Endothelial cell of umbilical vein (primary cell): Measurements from ENCODE around the gene RAP2A. TPM values are rescaled to one million over a fixed set of nuclear protein-coding genes. Genes with fewer than 3 reads are reported as not detected.

ENCODE experiments used
- BruUV-seq: library from RNA; stranded (reverse); fragments of 400-500 nt; replicated peaks from 2 replicates; lab custom pipeline; 2021; lab: Mats Ljungman, UMichigan
- CTCF ChIA-PET: fragments of 300-600, 350-600 bp; sonication (Branson Sonifier 250); formaldehyde crosslinking; loops from one replicate; lab custom pipeline; 2021; ENCODE audit warnings: antibody characterized with exemption, inconsistent platforms; lab: Charles Lee
- POLR2A ChIA-PET: fragments of 300-600, 350-600 bp; sonication (Branson Sonifier 250); formaldehyde crosslinking; loops from one replicate; lab custom pipeline; 2021; ENCODE audit warnings: antibody characterized with exemption, inconsistent platforms; lab: Charles Lee
- DNase-seq: peaks from one replicate; pipeline ENCODE4 v3.0.0-alpha.2; 2011; ENCODE audit warnings: low read depth, low spot score
- FAIRE-seq: peaks from 2 replicates; lab custom pipeline; 2011; peaks lifted over from hg19 to GRCh38; lab: Jason Lieb, UNC
- H2AFZ ChIP-seq: 2 replicates; pipeline ENCODE4 v1.6.0; 2012; ENCODE audit warnings: low read depth, low read length, control low read depth, inconsistent platforms
- H3K27ac ChIP-seq: 2 replicates; pipeline ENCODE4 v1.5.1; 2011; ENCODE audit warnings: low read depth, mild to moderate bottlenecking, control low read depth, low read length, moderate library complexity; ENCODE audit not compliant: insufficient read depth
- H3K27me3 ChIP-seq, 2 experiments: 2 replicates each; pipeline versions ENCODE4 v1.6.0 to v1.6.1; 2011; ENCODE audit warnings: low read length in 2 of 2, mixed read lengths in 1 of 2; ENCODE audit not compliant: control insufficient read depth in 2 of 2, insufficient read depth in 2 of 2
- H3K36me3 ChIP-seq, 2 experiments: 2 replicates in 1 of 2; 3 replicates in 1 of 2; pipeline ENCODE4 v1.5.1; 2011; ENCODE audit warnings: low read length in 2 of 2, mild to moderate bottlenecking in 1 of 2, moderate library complexity in 1 of 2; ENCODE audit not compliant: control insufficient read depth in 2 of 2, insufficient read depth in 2 of 2; ENCODE audit errors: extremely low read depth in 1 of 2
- H3K4me1 ChIP-seq: 3 replicates; pipeline ENCODE4 v1.5.1; 2011; ENCODE audit warnings: mild to moderate bottlenecking, low read length; ENCODE audit not compliant: control insufficient read depth, insufficient read depth; ENCODE audit errors: extremely low read depth
- H3K4me2 ChIP-seq: 2 replicates; pipeline ENCODE4 v1.6.1; 2011; ENCODE audit warnings: low read length, control low read depth, mixed read lengths; ENCODE audit not compliant: insufficient read depth
- H3K4me3 ChIP-seq, 3 experiments: fragments of 200-600 bp in 1 of 3; sonication (generic), shearing (Covaris generic) in 1 of 3; replicated peaks in 1 of 3; 2 replicates each; pipeline ENCODE4 v1.5.1; 2011 to 2016; ENCODE audit warnings: control low read depth in 3 of 3, low read length in 3 of 3, mild to moderate bottlenecking in 2 of 3, inconsistent platforms in 1 of 3, low read depth in 1 of 3, moderate library complexity in 1 of 3; ENCODE audit not compliant: insufficient read depth in 1 of 3
- H3K79me2 ChIP-seq: 2 replicates; pipeline ENCODE4 v1.6.0; 2012; ENCODE audit warnings: low read length, inconsistent platforms; ENCODE audit not compliant: control insufficient read depth, insufficient read depth
- H3K9ac ChIP-seq: replicated peaks from 2 replicates; pipeline ENCODE3; 2011; ENCODE audit warnings: low read length, control low read depth; ENCODE audit not compliant: insufficient read depth; ENCODE audit errors: extremely low read depth
- H3K9me1 ChIP-seq: replicated peaks from 3 replicates; pipeline ENCODE4 v1.6.0; 2011; ENCODE audit warnings: mild to moderate bottlenecking, low read length; ENCODE audit not compliant: control insufficient read depth, insufficient read depth; ENCODE audit errors: extremely low read depth
- H3K9me3 ChIP-seq: replicated peaks from 2 replicates; pipeline ENCODE4 v1.5.1; 2012; ENCODE audit warnings: low read length, inconsistent platforms; ENCODE audit not compliant: control insufficient read depth, insufficient read depth
- H4K20me1 ChIP-seq: replicated peaks from 2 replicates; pipeline ENCODE3; 2011; ENCODE audit warnings: mild to moderate bottlenecking, low read length; ENCODE audit not compliant: control insufficient read depth, insufficient read depth; ENCODE audit errors: extremely low read depth
- EZH2 ChIP-seq: IDR thresholded peaks from 2 replicates; pipeline ENCODE4 v1.6.1; 2012; ENCODE audit warnings: borderline replicate concordance, low read depth, mild to moderate bottlenecking, moderate library complexity, low read length, inconsistent platforms; ENCODE audit not compliant: severe bottlenecking
- FOS ChIP-seq: IDR thresholded peaks from 2 replicates; pipeline ENCODE4 v1.6.1; 2011; ENCODE audit warnings: mild to moderate bottlenecking, low read length, moderate library complexity, borderline replicate concordance; ENCODE audit not compliant: insufficient read depth
- GATA2 ChIP-seq: IDR thresholded peaks from 2 replicates; pipeline ENCODE4 v1.7.0; 2011; ENCODE audit warnings: low read depth, mild to moderate bottlenecking, moderate library complexity, mixed read lengths, low read length; ENCODE audit not compliant: insufficient read length, insufficient read depth
- JUN ChIP-seq: IDR thresholded peaks from 2 replicates; pipeline ENCODE4 v1.6.1; 2011; ENCODE audit warnings: borderline replicate concordance, low read depth; ENCODE audit not compliant: insufficient read length, insufficient read depth
- MYC ChIP-seq: IDR thresholded peaks from one replicate; pipeline ENCODE4 v1.6.1; 2011; ENCODE audit warnings: mild to moderate bottlenecking, low read depth, low read length
- POLR2A ChIP-seq: IDR thresholded peaks from 2 replicates; pipeline ENCODE4 v1.6.1; 2012; ENCODE audit warnings: low read depth, mild to moderate bottlenecking, control low read depth, low read length
- POLR2AphosphoS5 ChIP-seq: IDR thresholded peaks from 2 replicates; pipeline ENCODE4 v1.6.1; 2012; ENCODE audit warnings: low read depth, mild to moderate bottlenecking, control low read depth, low read length, moderate library complexity; ENCODE audit not compliant: insufficient read depth
- dilution Hi-C: fragments of 300-500 bp; cut with MboI; formaldehyde crosslinking; loops from one replicate; pipeline ENCODE4 v1.15.0; 2019; ENCODE audit warnings: low sequenced_read_pairs; ENCODE audit not compliant: extremely low pct_ligation_motif_present
- intact Hi-C: fragments of 100-400 bp; cut with micrococcal nuclease; formaldehyde crosslinking; loops from one replicate; pipeline ENCODE4 v1.10.0; 2022
- polyA plus RNA-seq, 4 experiments: library from polyadenylated mRNA; depleted of rRNA in 3 of 4; stranded (reverse) in 3 of 4; unstranded in 1 of 4; fragments of >200 nt; gene quantifications; 2 replicates each; pipeline versions ENCODE4 v1.2.1 to v1.2.3, GENCODE V29; 2011 to 2012; ENCODE audit warnings: missing spikeins in 1 of 4
- total RNA-seq: library from RNA; stranded (reverse); gene quantifications from 2 replicates; pipeline ENCODE4 v1.2.3, GENCODE V29; 2021
- TF ChIP-seq, protein P1 (sequence below), 2 donors: IDR thresholded peaks; 1 replicate in 1 of 2; 2 replicates in 1 of 2; pipeline ENCODE4 v1.5.1; 2011; ENCODE audit warnings: low read length in 2 of 2, mild to moderate bottlenecking in 2 of 2, moderate library complexity in 2 of 2, control low read depth in 1 of 2, inconsistent platforms in 1 of 2, low read depth in 1 of 2; ENCODE audit not compliant: insufficient read depth in 1 of 2; ENCODE audit errors: extremely low read depth in 1 of 2
- TF ChIP-seq, protein P2 (sequence below): IDR thresholded peaks from 2 replicates; pipeline ENCODE4 v1.6.1; 2011; ENCODE audit not compliant: insufficient read depth, insufficient read length

The RAP2A gene
- total and polyA plus RNA-seq, 2 donors (not counting 3 experiments of a cell fraction or from before 2014, with no cell fraction given), result 7.8 to 44.4 TPM

DNA sequence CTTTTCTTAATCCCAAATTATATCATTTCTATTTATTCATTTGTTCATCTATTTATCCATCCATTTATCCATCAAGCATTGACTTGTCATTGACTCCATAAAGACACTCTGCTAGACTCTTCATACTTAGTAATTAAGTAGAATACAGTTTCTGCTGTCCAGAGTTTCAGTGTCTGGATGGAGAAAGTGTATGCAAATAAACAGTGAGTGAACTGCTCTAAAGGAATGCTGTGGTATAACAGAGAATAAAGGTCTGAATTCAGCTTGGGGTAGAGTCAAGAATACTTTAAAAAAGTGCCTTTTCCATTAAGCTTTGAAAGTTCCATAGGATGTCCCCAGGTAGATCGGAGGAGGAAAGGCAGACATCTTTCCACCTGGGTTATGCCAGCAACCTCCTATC, 51.4 kb downstream of the RAP2A start:
- Histone ChIP-seq H3K4me2 (no peak overlapping the region), H3K27ac (no peak overlapping the region), H3K79me2 (no peaks in the 10 kb centered on the region), H3K9me3 (no peaks in the 10 kb centered on the region), H2AFZ (no peak overlapping the region), H3K9me1 (no peaks in the 10 kb centered on the region), H3K4me1 (no peaks in the 10 kb centered on the region), H3K27me3 (no peaks in the 10 kb centered on the region), H3K9ac (no peak overlapping the region), H4K20me1 (no peaks in the 10 kb centered on the region), H3K4me3 (no peak overlapping the region), H3K36me3 (no peaks in the 10 kb centered on the region)
- POLR2A ChIA-PET, result no interaction called here
- CTCF ChIA-PET, result no interaction called here
- TF ChIP-seq POLR2A (no peak), JUN (no peak), EZH2 (no peak), MYC (no peak), POLR2AphosphoS5 (no peak), FOS (no peak), GATA2 (no peak)
- TF ChIP-seq, protein P1, sequence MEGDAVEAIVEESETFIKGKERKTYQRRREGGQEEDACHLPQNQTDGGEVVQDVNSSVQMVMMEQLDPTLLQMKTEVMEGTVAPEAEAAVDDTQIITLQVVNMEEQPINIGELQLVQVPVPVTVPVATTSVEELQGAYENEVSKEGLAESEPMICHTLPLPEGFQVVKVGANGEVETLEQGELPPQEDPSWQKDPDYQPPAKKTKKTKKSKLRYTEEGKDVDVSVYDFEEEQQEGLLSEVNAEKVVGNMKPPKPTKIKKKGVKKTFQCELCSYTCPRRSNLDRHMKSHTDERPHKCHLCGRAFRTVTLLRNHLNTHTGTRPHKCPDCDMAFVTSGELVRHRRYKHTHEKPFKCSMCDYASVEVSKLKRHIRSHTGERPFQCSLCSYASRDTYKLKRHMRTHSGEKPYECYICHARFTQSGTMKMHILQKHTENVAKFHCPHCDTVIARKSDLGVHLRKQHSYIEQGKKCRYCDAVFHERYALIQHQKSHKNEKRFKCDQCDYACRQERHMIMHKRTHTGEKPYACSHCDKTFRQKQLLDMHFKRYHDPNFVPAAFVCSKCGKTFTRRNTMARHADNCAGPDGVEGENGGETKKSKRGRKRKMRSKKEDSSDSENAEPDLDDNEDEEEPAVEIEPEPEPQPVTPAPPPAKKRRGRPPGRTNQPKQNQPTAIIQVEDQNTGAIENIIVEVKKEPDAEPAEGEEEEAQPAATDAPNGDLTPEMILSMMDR (IDR thresholded peaks at IDR 0.05; ENCODE audit: extremely low read depth in 1 of 2, insufficient read depth in 1 of 2, low read depth in 1 of 2, low read length in 2 of 2), result no peak
- TF ChIP-seq, protein P2, sequence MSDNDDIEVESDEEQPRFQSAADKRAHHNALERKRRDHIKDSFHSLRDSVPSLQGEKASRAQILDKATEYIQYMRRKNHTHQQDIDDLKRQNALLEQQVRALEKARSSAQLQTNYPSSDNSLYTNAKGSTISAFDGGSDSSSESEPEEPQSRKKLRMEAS, result no peak
- no peak for DNase-seq
- no peak for FAIRE-seq
- dilution Hi-C loops, result no loop called here
- BruUV-seq, result no TSS peak
- intact Hi-C loops, result no loop called here
